Caco-2 (cell line): ENCODE data around the gene JCHAIN. TPM values are rescaled to one million over a fixed set of nuclear protein-coding genes. Genes with fewer than 3 reads are reported as not detected.

Source experiments
- BruUV-seq: library from RNA; stranded (reverse); fragments of 400-500 nt; replicated peaks from 2 replicates; lab custom pipeline; 2021; lab: Mats Ljungman, UMichigan
- CTCF ChIA-PET: fragments of 300-600 bp; sonication (Branson Sonifier 250); formaldehyde crosslinking; loops from one replicate; lab custom pipeline; 2022; ENCODE audit warnings: antibody characterized with exemption; lab: Charles Lee
- POLR2A ChIA-PET: fragments of 300-600 bp; sonication (Branson Sonifier 250); formaldehyde crosslinking; loops from one replicate; lab custom pipeline; 2022; ENCODE audit warnings: antibody characterized with exemption; lab: Charles Lee
- DNase-seq, 2 experiments: peaks; one replicate each; pipeline versions ENCODE4 v3.0.0 to v3.0.0-alpha.2; 2020 to 2022
- H3K27me3 ChIP-seq: replicated peaks from 2 replicates; pipeline ENCODE4 v1.6.0; 2011; ENCODE audit warnings: low read length; ENCODE audit not compliant: control insufficient read depth, insufficient read depth
- H3K36me3 ChIP-seq: 2 replicates; pipeline ENCODE4 v1.5.1; 2011; ENCODE audit warnings: low read length; ENCODE audit not compliant: control insufficient read depth, insufficient read depth
- H3K4me1 ChIP-seq: fragments of 250-450 bp; sonication (Bioruptor Pico); 2 replicates; pipeline ENCODE4 v1.5.1; 2020; ENCODE audit warnings: mild to moderate bottlenecking
- H3K4me3 ChIP-seq: 2 replicates; pipeline ENCODE4 v1.5.1; 2011; ENCODE audit warnings: low read depth, mild to moderate bottlenecking, control low read depth, low read length
- H3K9me3 ChIP-seq: fragments of 250-450 bp; sonication (Bioruptor Pico); 2 replicates; pipeline ENCODE4 v1.5.1; 2020; ENCODE audit warnings: mild to moderate bottlenecking, moderate library complexity
- H3K27ac Mint-ChIP-seq: one replicate; pipeline ENCODE4 v1.8.0; 2022; ENCODE audit warnings: mixed read lengths; ENCODE audit not compliant: unreplicated experiment
- H3K27me3 Mint-ChIP-seq: one replicate; pipeline ENCODE4 v1.8.0; 2022; ENCODE audit warnings: mixed read lengths; ENCODE audit not compliant: insufficient read depth, unreplicated experiment
- H3K36me3 Mint-ChIP-seq: one replicate; pipeline ENCODE4 v1.8.0; 2022; ENCODE audit warnings: mild to moderate bottlenecking, mixed read lengths; ENCODE audit not compliant: insufficient read depth, unreplicated experiment
- H3K4me1 Mint-ChIP-seq: one replicate; pipeline ENCODE4 v1.8.0; 2022; ENCODE audit warnings: low read depth, mixed read lengths; ENCODE audit not compliant: unreplicated experiment
- H3K4me3 Mint-ChIP-seq: one replicate; pipeline ENCODE4 v1.8.0; 2022; ENCODE audit warnings: mild to moderate bottlenecking, moderate library complexity, mixed read lengths; ENCODE audit not compliant: unreplicated experiment
- H3K9me3 Mint-ChIP-seq: one replicate; pipeline ENCODE4 v1.8.0; 2022; ENCODE audit warnings: mixed read lengths; ENCODE audit not compliant: unreplicated experiment
- intact Hi-C: fragments of 100-400 bp; cut with micrococcal nuclease; formaldehyde crosslinking; loops from one replicate; pipeline ENCODE4 v1.10.0; 2022; ENCODE audit not compliant: unreplicated experiment
- total RNA-seq: library from RNA; stranded (reverse); gene quantifications from 2 replicates; pipeline ENCODE4 v1.2.3, GENCODE V29; 2022
- TF ChIP-seq, protein P1 (sequence below), 2 experiments: fragments of 200-600 bp in 1 of 2; IDR thresholded peaks; 1 replicate in 1 of 2; 2 replicates in 1 of 2; pipeline versions ENCODE4 v1.5.1 to v1.8.0; 2011 to 2022; ENCODE audit warnings: antibody characterized with exemption in 1 of 2, control low read depth in 1 of 2, inconsistent platforms in 1 of 2, low read depth in 1 of 2, low read length in 1 of 2, mild to moderate bottlenecking in 1 of 2, moderate library complexity in 1 of 2; ENCODE audit not compliant: insufficient read depth in 1 of 2, severe bottlenecking in 1 of 2, unreplicated experiment in 1 of 2

JCHAIN gene
- total RNA-seq, 1 experiment from 2014 or later = not detected

DNA sequence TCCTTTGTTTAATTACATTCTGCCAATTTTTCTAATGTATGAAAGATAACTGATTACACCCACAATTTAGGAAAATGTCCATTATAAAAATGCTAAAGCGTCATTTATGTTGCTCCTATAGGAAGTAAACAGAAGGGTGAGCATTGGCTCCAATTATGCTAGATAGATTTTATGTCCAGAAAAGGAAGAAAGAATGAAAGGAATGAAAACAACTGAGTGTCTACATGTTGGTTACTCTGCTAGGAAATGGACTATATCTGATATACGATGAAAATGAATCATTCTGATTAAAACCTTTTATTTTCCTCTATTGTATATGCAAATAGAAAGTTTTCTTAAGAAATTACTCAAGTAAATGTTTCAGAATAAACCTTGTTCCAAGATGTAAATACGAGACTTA lies 36.1 kb downstream of the JCHAIN start:
- ChIA-PET POLR2A (no interaction called here), CTCF (no interaction called here)
- DNase-seq = no peak
- TF ChIP-seq, protein P1, sequence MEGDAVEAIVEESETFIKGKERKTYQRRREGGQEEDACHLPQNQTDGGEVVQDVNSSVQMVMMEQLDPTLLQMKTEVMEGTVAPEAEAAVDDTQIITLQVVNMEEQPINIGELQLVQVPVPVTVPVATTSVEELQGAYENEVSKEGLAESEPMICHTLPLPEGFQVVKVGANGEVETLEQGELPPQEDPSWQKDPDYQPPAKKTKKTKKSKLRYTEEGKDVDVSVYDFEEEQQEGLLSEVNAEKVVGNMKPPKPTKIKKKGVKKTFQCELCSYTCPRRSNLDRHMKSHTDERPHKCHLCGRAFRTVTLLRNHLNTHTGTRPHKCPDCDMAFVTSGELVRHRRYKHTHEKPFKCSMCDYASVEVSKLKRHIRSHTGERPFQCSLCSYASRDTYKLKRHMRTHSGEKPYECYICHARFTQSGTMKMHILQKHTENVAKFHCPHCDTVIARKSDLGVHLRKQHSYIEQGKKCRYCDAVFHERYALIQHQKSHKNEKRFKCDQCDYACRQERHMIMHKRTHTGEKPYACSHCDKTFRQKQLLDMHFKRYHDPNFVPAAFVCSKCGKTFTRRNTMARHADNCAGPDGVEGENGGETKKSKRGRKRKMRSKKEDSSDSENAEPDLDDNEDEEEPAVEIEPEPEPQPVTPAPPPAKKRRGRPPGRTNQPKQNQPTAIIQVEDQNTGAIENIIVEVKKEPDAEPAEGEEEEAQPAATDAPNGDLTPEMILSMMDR (IDR thresholded peaks at IDR 0.05; ENCODE audit: insufficient read depth in 1 of 2, low read depth in 1 of 2, low read length in 1 of 2, severe bottlenecking in 1 of 2, unreplicated experiment in 1 of 2) = no peak
- H3K9me3 ChIP-seq = no peaks in the 10 kb centered on the region
- Mint-ChIP-seq H3K4me3 (no peak overlapping the region), H3K27me3 (no peaks in the 10 kb centered on the region), H3K4me1 (no peaks in the 10 kb centered on the region), H3K27ac (no peak overlapping the region), H3K36me3 (no peaks in the 10 kb centered on the region), H3K9me3 (no peaks in the 10 kb centered on the region)
- H3K27me3 ChIP-seq = no peaks in the 10 kb centered on the region
- no TSS peak for BruUV-seq
- H3K4me3 ChIP-seq = no peak overlapping the region
- intact Hi-C loops = no loop called here
- H3K4me1 ChIP-seq = peaks cover 4% of the 10 kb centered on the region; the same call in 1 of the 2 replicates
- H3K36me3 ChIP-seq = no peaks in the 10 kb centered on the region

DNA sequence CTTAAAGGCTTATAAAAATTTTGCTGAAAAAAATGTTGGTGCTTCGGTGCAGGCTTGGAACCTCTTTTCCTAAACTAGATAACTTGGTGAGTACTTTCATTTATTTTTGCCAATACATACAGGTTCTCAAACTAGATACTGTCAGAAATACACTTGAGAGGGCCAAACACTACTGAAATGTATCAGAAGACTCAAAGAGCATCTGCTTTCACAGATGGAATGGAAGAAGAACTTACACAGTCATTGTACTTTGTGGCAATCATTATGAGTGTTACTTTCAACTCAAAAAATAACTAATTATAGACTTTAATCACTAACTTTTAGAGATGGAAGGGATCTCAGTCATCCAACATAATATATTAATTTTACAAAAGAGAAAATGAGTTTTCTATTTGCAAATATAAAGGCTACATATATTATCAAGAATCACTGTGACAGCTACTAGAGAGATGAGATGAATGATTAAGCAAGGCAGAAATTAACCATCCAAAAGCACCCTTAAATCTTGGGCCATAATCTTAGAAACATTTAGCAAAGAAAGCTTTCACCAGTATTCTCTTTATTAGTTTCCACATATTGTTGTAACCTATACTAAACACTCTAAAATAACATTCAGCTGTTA lies 36.7 kb downstream of the JCHAIN start:
- Mint-ChIP-seq H3K4me1 (no peaks in the 10 kb centered on the region), H3K27ac (no peak overlapping the region), H3K27me3 (no peaks in the 10 kb centered on the region), H3K36me3 (no peaks in the 10 kb centered on the region), H3K4me3 (no peak overlapping the region), H3K9me3 (no peaks in the 10 kb centered on the region)
- intact Hi-C loops = no loop called here
- no peak for DNase-seq
- TF ChIP-seq, protein P1 (IDR thresholded peaks at IDR 0.05; ENCODE audit: insufficient read depth in 1 of 2, low read depth in 1 of 2, low read length in 1 of 2, severe bottlenecking in 1 of 2, unreplicated experiment in 1 of 2) = no peak
- ChIA-PET POLR2A (no interaction called here), CTCF (no interaction called here)
- no TSS peak for BruUV-seq
- H3K4me1 ChIP-seq = peaks cover 4% of the 10 kb centered on the region; the same call in 1 of the 2 replicates
- no peaks in the 10 kb centered on the region for H3K9me3 ChIP-seq
- no peaks in the 10 kb centered on the region for H3K27me3 ChIP-seq
- no peak overlapping the region for H3K4me3 ChIP-seq
- H3K36me3 ChIP-seq = no peaks in the 10 kb centered on the region

- Mint-ChIP-seq H3K4me3 (no peak within 1 kb of the TSS), H3K4me1 (no peaks in the 10 kb centered on the region), H3K9me3 (no peaks in the 10 kb centered on the region), H3K27ac (no peak within 1 kb of the TSS), H3K27me3 (no peaks in the 10 kb centered on the region), H3K36me3 (no peaks in the 10 kb centered on the region)
- TF ChIP-seq, protein P1 (IDR thresholded peaks at IDR 0.05; ENCODE audit: insufficient read depth in 1 of 2, low read depth in 1 of 2, low read length in 1 of 2, severe bottlenecking in 1 of 2, unreplicated experiment in 1 of 2) = no peak
- Histone ChIP-seq H3K27me3 (no peaks in the 10 kb centered on the region), H3K36me3 (no peaks in the 10 kb centered on the region), H3K4me3 (no peak within 1 kb of the TSS), H3K4me1 (peaks cover 4% of the 10 kb centered on the region; the same call in 1 of the 2 replicates), H3K9me3 (no peaks in the 10 kb centered on the region)
- POLR2A ChIA-PET = no interaction called here
- CTCF ChIA-PET = no interaction called here
- no TSS peak for BruUV-seq
- intact Hi-C loops = no loop called here
- DNase-seq = no peak
These were observed 37.9 kb downstream of the JCHAIN start, which contains the start of gene ENAM for GRCh38 chr4:70628444-70628843. TSS of gene ENAM (plus strand) at chr4:70628744. CDS start at chr4:70629501, 757 bp downstream.
